GM19455 (cell line): ENCODE data around the gene B3GALT5.

Experiments
- ATAC-seq: cut with Tn5 transposase; IDR thresholded peaks from one replicate; pipeline ENCODE4 v1.9.1; 2021; ENCODE audit not compliant: unreplicated experiment

The B3GALT5 gene

GRCh38 chr21:39663742-39664492, 51.2 kb downstream of the B3GALT5 start:
- ATAC-seq, result no peak

- no peak for ATAC-seq
Observed at GRCh38 chr21:39664586-39664985, 51.8 kb downstream of the B3GALT5 start.

- no peak for ATAC-seq
Observed at GRCh38 chr21:39666026-39666425, 53.3 kb downstream of the B3GALT5 start.

GRCh38 chr21:39666681-39667315, 54.1 kb downstream of the B3GALT5 start:
- no peak for ATAC-seq

GRCh38 chr21:39667353-39667891, 54.7 kb downstream of the B3GALT5 start:
- no peak for ATAC-seq

GRCh38 chr21:39668369-39668768, 55.6 kb downstream of the B3GALT5 start:
- no peak for ATAC-seq

- no peak for ATAC-seq
Observed at GRCh38 chr21:39669485-39669884, 56.7 kb downstream of the B3GALT5 start.

- ATAC-seq, result no peak
Observed at GRCh38 chr21:39669976-39670661, 57.4 kb downstream of the B3GALT5 start.

- ATAC-seq, result no peak
Observed at GRCh38 chr21:39670701-39671100, 58.0 kb downstream of the B3GALT5 start.

- ATAC-seq, result no peak
Observed at GRCh38 chr21:39671986-39672385, 59.2 kb downstream of the B3GALT5 start.

GRCh38 chr21:39673163-39673562, 60.4 kb downstream of the B3GALT5 start:
- ATAC-seq, result no peak

- no peak for ATAC-seq
Observed at GRCh38 chr21:39673736-39674135, 61.0 kb downstream of the B3GALT5 start.

GRCh38 chr21:39674801-39675200, 62.1 kb downstream of the B3GALT5 start:
- no peak for ATAC-seq

- ATAC-seq, result no peak
Observed at GRCh38 chr21:39675590-39675989, 62.9 kb downstream of the B3GALT5 start.

- ATAC-seq, result peak; percentile 73
Observed at GRCh38 chr21:39675993-39676661, 63.4 kb downstream of the B3GALT5 start.

- ATAC-seq, result no peak
Observed at GRCh38 chr21:39680216-39680615, 67.5 kb downstream of the B3GALT5 start.

- no peak for ATAC-seq
Observed at GRCh38 chr21:39681257-39681656, 68.5 kb downstream of the B3GALT5 start.

- ATAC-seq, result no peak
Observed at GRCh38 chr21:39681845-39682244, 69.1 kb downstream of the B3GALT5 start.

- ATAC-seq, result no peak
Observed at GRCh38 chr21:39685236-39685635, 72.5 kb downstream of the B3GALT5 start.

- no peak for ATAC-seq
Observed at GRCh38 chr21:39685991-39686390, 73.3 kb downstream of the B3GALT5 start.
